Endodermal cell (in vitro differentiated cells): ENCODE data around the gene SHISA4. TPM values are rescaled to one million over a fixed set of nuclear protein-coding genes. Genes with fewer than 3 reads are reported as not detected.

Experiments
- DNase-seq: peaks from one replicate; pipeline ENCODE4 v3.0.0-alpha.2; 2017
- H3K27ac ChIP-seq: 2 replicates; pipeline ENCODE4 v1.5.1; 2013; ENCODE audit warnings: mild to moderate bottlenecking, low read depth, low read length, moderate library complexity
- H3K27me3 ChIP-seq: 2 replicates; pipeline ENCODE4 v1.6.1; 2013; ENCODE audit warnings: mild to moderate bottlenecking, low read length, moderate library complexity; ENCODE audit not compliant: insufficient read depth, control insufficient read depth, poor library complexity, severe bottlenecking
- H3K36me3 ChIP-seq: 2 replicates; pipeline ENCODE4 v1.7.0; 2013; ENCODE audit warnings: mild to moderate bottlenecking, low read length, moderate library complexity; ENCODE audit not compliant: control insufficient read depth, insufficient read depth
- H3K4me1 ChIP-seq: one replicate; pipeline ENCODE4 v1.7.0; 2013; ENCODE audit warnings: low read length; ENCODE audit not compliant: control insufficient read depth, insufficient read depth
- H3K4me3 ChIP-seq: 2 replicates; pipeline ENCODE4 v1.5.1; 2013; ENCODE audit warnings: mild to moderate bottlenecking, low read length, moderate library complexity
- H3K9ac ChIP-seq: 2 replicates; pipeline ENCODE4 v1.6.1; 2013; ENCODE audit warnings: mild to moderate bottlenecking, low read length, moderate library complexity; ENCODE audit not compliant: poor library complexity, severe bottlenecking; ENCODE audit errors: extremely low read depth
- H3K9me3 ChIP-seq: 2 replicates; pipeline ENCODE4 v1.6.1; 2013; ENCODE audit warnings: mild to moderate bottlenecking, low read length, moderate library complexity; ENCODE audit not compliant: control insufficient read depth
- H3K27ac Mint-ChIP-seq: 2 replicates; pipeline ENCODE4 v1.8.0; 2020; ENCODE audit warnings: mixed read lengths
- H3K27me3 Mint-ChIP-seq: 2 replicates; pipeline ENCODE4 v1.8.0; 2021; ENCODE audit warnings: mild to moderate bottlenecking, mixed read lengths; ENCODE audit not compliant: insufficient read depth
- H3K36me3 Mint-ChIP-seq: 2 replicates; pipeline ENCODE4 v1.8.0; 2020; ENCODE audit warnings: low read depth, mixed read lengths
- H3K4me1 Mint-ChIP-seq: 2 replicates; pipeline ENCODE4 v1.8.0; 2020; ENCODE audit warnings: mixed read lengths
- H3K4me3 Mint-ChIP-seq: 2 replicates; pipeline ENCODE4 v1.8.0; 2020; ENCODE audit warnings: mild to moderate bottlenecking, moderate library complexity, mixed read lengths
- H3K9me3 Mint-ChIP-seq: 2 replicates; pipeline ENCODE4 v1.8.0; 2020; ENCODE audit warnings: mild to moderate bottlenecking, mixed read lengths
- CTCF ChIP-seq: fragments of 200-600 bp; sonication (generic); conservative IDR thresholded peaks from 2 replicates; pipeline ENCODE4 v1.5.0; 2021; ENCODE audit warnings: antibody characterized with exemption, mild to moderate bottlenecking
- WGBS, 2 experiments: methylation state at CpG; one replicate each; pipeline versions ENCODE4 v1.1.5 to v1.1.7; 2013; ENCODE audit warnings: missing lambda C conversion rate in 2 of 2, mixed read lengths in 1 of 2; ENCODE audit not compliant: insufficient coverage in 1 of 2, insufficient read length in 1 of 2; 5-methylcytosine and 5-hydroxymethylcytosine counted together
- total RNA-seq, 2 donors: library from RNA; stranded (reverse); fragmentation: NEBNext Ultra II Directional in 1 of 2; extraction: Animal tissue kit (Norgen Biotek cat#: 25700) in 1 of 2; gene quantifications; 2 replicates in 1 of 2; 3 replicates in 1 of 2; pipeline ENCODE4 v1.2.1, GENCODE V29; 2021

SHISA4 gene
- total RNA-seq, 2 donors from 2014 or later, result 5.8 to 7.3 TPM

- Histone ChIP-seq H3K27ac (no peak overlapping the region), H3K27me3 (no peaks in the 10 kb centered on the region), H3K9me3 (no peaks in the 10 kb centered on the region), H3K4me1 (no peaks in the 10 kb centered on the region), H3K4me3 (no peak overlapping the region), H3K36me3 (no peaks in the 10 kb centered on the region), H3K9ac (no peak overlapping the region)
- Mint-ChIP-seq H3K4me3 (no peak overlapping the region), H3K9me3 (no peaks in the 10 kb centered on the region), H3K27ac (no peak overlapping the region), H3K36me3 (no peaks in the 10 kb centered on the region), H3K27me3 (peaks cover 12% of the 10 kb centered on the region), H3K4me1 (peaks cover 11% of the 10 kb centered on the region)
- no peak for DNase-seq
- TF ChIP-seq CTCF, result no peak
- 77 to 83% methylated on average over 1 to 2 of the region's 2 CpGs for WGBS, 2 experiments
These were observed 8.3 kb downstream of the SHISA4 start for GRCh38 chr1:201896951-201897391.

- Histone ChIP-seq H3K4me3 (no peak overlapping the region), H3K4me1 (no peaks in the 10 kb centered on the region), H3K36me3 (no peaks in the 10 kb centered on the region), H3K27me3 (no peaks in the 10 kb centered on the region), H3K9ac (no peak overlapping the region), H3K27ac (no peak overlapping the region), H3K9me3 (no peaks in the 10 kb centered on the region)
- no peaks in the 10 kb centered on the region for H3K9me3 Mint-ChIP-seq
- 72 to 91% methylated on average over 2 to 4 of the region's 4 CpGs for WGBS, 2 experiments
- H3K4me3 Mint-ChIP-seq, result no peak overlapping the region
- peaks cover 12% of the 10 kb centered on the region for H3K27me3 Mint-ChIP-seq
- H3K4me1 Mint-ChIP-seq, result peaks cover 7% of the 10 kb centered on the region
- no peaks in the 10 kb centered on the region for H3K36me3 Mint-ChIP-seq
- no peak overlapping the region for H3K27ac Mint-ChIP-seq
- TF ChIP-seq CTCF, result no peak
- no peak for DNase-seq
These were observed 9.7 kb downstream of the SHISA4 start for GRCh38 chr1:201898240-201898894.

GRCh38 chr1:201898992-201899391 is 10.3 kb downstream of the SHISA4 start:
- H3K4me1 ChIP-seq, result no peaks in the 10 kb centered on the region
- Mint-ChIP-seq H3K4me3 (no peak overlapping the region), H3K36me3 (no peaks in the 10 kb centered on the region), H3K9me3 (no peaks in the 10 kb centered on the region), H3K4me1 (peaks cover 5% of the 10 kb centered on the region), H3K27ac (no peak overlapping the region), H3K27me3 (peaks cover 12% of the 10 kb centered on the region)
- no peak overlapping the region for H3K4me3 ChIP-seq
- no peaks in the 10 kb centered on the region for H3K9me3 ChIP-seq
- WGBS, 2 experiments, result 88 to 93% methylated on average over 2 to 4 of the region's 4 CpGs
- DNase-seq, result no peak
- H3K27me3 ChIP-seq, result no peaks in the 10 kb centered on the region
- no peak overlapping the region for H3K27ac ChIP-seq
- no peak overlapping the region for H3K9ac ChIP-seq
- no peak for TF ChIP-seq CTCF
- no peaks in the 10 kb centered on the region for H3K36me3 ChIP-seq
